A549 treated with AZD9567 at 1 μM for 4 hours (cell line): Measurements from ENCODE around the gene SMCO2. TPM values are rescaled to one million over a fixed set of nuclear protein-coding genes. Genes with fewer than 3 reads are reported as not detected.

Experiments
- total RNA-seq: library from RNA; stranded (reverse); fragments of 200-300 nt; extraction: Qiagen RNA extraction; gene quantifications from 5 replicates; pipeline ENCODE4 v1.2.3, GENCODE V29; 2022; ENCODE audit not compliant: insufficient read depth

Gene SMCO2
- 0.12 to 0.22 TPM (median 0.14 TPM) in 4 of 5 replicates, not detected in the other for total RNA-seq

DNA sequence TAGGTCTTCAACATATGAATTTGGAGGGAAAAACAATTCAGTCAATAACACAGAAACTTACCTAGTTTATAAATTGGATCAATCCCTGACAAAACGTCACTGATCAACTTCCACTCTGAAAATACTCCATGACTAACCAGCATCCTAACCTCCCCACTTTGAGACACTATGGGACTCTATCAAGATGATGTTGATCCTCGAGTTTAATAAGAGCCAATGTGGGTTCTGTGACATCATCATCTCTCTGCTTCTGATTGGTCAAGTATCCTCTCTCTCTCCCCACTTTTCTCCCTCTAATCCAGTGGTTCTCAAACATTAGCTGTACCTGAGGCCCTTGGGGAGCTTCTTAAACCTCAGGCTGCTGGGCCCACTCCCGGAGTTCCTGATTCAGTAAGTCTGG is at the start of gene SMCO2:
SMCO2 (plus strand) TSS at position 301 of the 400 bp plus-strand sequence. CDS start 23,896 bp downstream, outside the sequence.

DNA sequence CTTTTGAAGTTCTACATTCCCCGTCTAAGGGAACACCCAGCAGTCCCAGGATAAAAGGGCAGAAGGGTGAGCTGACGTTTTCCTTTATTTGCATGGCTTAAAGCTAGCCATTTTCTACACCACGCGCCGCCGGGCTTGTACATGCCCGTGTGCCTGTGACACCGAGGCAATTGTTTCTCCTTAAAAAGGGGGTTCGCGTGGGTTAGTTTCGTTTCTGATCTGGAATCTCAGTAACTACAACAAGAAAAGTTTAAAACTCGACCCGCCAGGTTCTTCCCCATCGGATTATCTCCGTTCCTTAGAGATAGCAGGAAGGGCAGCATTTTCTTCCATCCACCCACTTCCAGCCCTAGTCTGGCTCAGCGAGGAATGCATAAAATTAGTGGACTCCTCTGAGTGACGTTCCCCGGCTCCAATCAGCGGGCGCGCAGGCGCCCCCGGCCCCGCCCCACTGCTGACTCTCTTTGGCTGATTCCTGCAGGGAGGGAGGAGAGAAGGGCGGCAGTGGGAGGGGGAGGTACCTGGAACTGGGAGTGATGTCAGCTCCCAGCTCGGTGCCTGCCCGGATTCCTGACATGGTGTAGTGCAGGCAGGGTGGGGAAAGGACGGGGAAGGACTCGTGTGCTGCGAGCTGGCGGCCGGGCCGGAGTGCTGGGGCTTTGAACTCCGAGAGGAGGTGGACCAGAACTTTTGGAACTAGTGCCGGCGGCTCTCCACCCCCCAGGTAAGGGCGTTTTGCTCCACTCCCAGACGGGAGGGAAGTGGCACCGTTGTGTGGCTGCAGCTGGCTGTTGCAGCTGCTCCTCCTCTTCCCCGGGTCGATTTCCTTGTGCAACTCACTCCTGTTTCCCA is 77.3 kb downstream of the SMCO2 start, which contains the start of gene PPFIBP1:
PPFIBP1 (plus strand) TSS at position 565 of the 852 bp plus-strand sequence. CDS start 109,191 bp downstream, outside the sequence.

Other genes with a start within 250 kb of the SMCO2 start
- 6.7 to 13.9 TPM (median 11.0 TPM) in 5 replicates for gene STK38L, start 202.4 kb upstream of the SMCO2 start, total RNA-seq
- 13.6 to 18.2 TPM (median 15.4 TPM) in 5 replicates for gene BMAL2, start 113.9 kb upstream of the SMCO2 start, total RNA-seq
- gene PPFIBP1, start 77.5 kb downstream of the SMCO2 start, total RNA-seq = 17.1 to 41.1 TPM (median 23.7 TPM) in 5 replicates
- 0.15 to 0.42 TPM (median 0.33 TPM) in 4 of 5 replicates, not detected in the other for gene REP15, start 249.7 kb downstream of the SMCO2 start, total RNA-seq